HepG2 (cell line): ENCODE data around the gene UTP4. TPM values are rescaled to one million over a fixed set of nuclear protein-coding genes. Genes with fewer than 3 reads are reported as not detected.
A peak's percentile ranks its signal among the peaks of the same experiment; 100 is the strongest.

ENCODE experiments used
- ARNT2 ChIP-seq: sonication (generic); formaldehyde crosslinking; IDR thresholded peaks from 2 replicates; pipeline ENCODE4 v1.8.0; 2022; ENCODE audit warnings: mild to moderate bottlenecking, low read depth, missing genetic modification reagents, moderate library complexity
- EHMT2 ChIP-seq: fragments of 200-600 bp; sonication (generic); IDR thresholded peaks from 2 replicates; pipeline ENCODE4 v1.7.0; 2017; ENCODE audit warnings: antibody characterized with exemption, low read depth, low read length, borderline replicate concordance
- FLYWCH1 ChIP-seq: sonication (generic); formaldehyde crosslinking; IDR thresholded peaks from 2 replicates; pipeline ENCODE4 v1.8.1; 2023; ENCODE audit warnings: mild to moderate bottlenecking, missing genetic modification reagents
- GMEB1 ChIP-seq: sonication (generic); formaldehyde crosslinking; IDR thresholded peaks from 2 replicates; pipeline ENCODE4 v1.5.1; 2020; ENCODE audit warnings: missing genetic modification reagents, mild to moderate bottlenecking, borderline replicate concordance
- HBP1 ChIP-seq: IDR thresholded peaks from 2 replicates; pipeline ENCODE4 v1.6.1; 2016; ENCODE audit warnings: low read depth, control low read depth
- LBX2 ChIP-seq: sonication (generic); formaldehyde crosslinking; IDR thresholded peaks from 2 replicates; pipeline ENCODE4 v1.5.0; 2020; ENCODE audit warnings: missing genetic modification reagents, mild to moderate bottlenecking, borderline replicate concordance
- PRDM15 ChIP-seq: sonication (generic); formaldehyde crosslinking; IDR thresholded peaks from 2 replicates; pipeline ENCODE4 v1.4.0; 2020; ENCODE audit warnings: missing genetic modification reagents
- PREB ChIP-seq: sonication (generic); formaldehyde crosslinking; IDR thresholded peaks from 2 replicates; pipeline ENCODE4 v1.4.0; 2020; ENCODE audit warnings: missing genetic modification reagents
- PRPF4 ChIP-seq: fragments of 200-400 bp; formaldehyde crosslinking; IDR thresholded peaks from 2 replicates; pipeline ENCODE4 v1.6.1; 2016; ENCODE audit warnings: low read length, low read depth; ENCODE audit not compliant: poor library complexity, severe bottlenecking
- RAD51 ChIP-seq: fragments of 450-650 bp; IDR thresholded peaks from 2 replicates; pipeline ENCODE4 v1.6.1; 2016; ENCODE audit warnings: borderline replicate concordance
- RARG ChIP-seq: sonication (generic); formaldehyde crosslinking; IDR thresholded peaks from 2 replicates; pipeline ENCODE4 v1.4.0; 2020; ENCODE audit warnings: low read depth, mild to moderate bottlenecking, missing genetic modification reagents
- RXRB ChIP-seq: IDR thresholded peaks from 2 replicates; pipeline ENCODE4 v1.6.1; 2016; ENCODE audit warnings: borderline replicate concordance, missing genetic modification reagents, missing compliant biosample characterization
- ZFP37 ChIP-seq: sonication (generic); formaldehyde crosslinking; IDR thresholded peaks from 2 replicates; pipeline ENCODE4 v1.4.0; 2020; ENCODE audit warnings: missing genetic modification reagents, borderline replicate concordance
- ZNF430 ChIP-seq: sonication (generic); formaldehyde crosslinking; IDR thresholded peaks from 2 replicates; pipeline ENCODE4 v1.9.0; 2021; ENCODE audit warnings: mild to moderate bottlenecking, missing genetic modification reagents
- ZNF782 ChIP-seq: sonication (generic); formaldehyde crosslinking; IDR thresholded peaks from 2 replicates; pipeline ENCODE4 v1.4.0; 2020; ENCODE audit warnings: missing genetic modification reagents, mild to moderate bottlenecking, borderline replicate concordance
- ZXDC ChIP-seq: sonication (generic); formaldehyde crosslinking; IDR thresholded peaks from 2 replicates; pipeline ENCODE4 v1.5.0; 2020; ENCODE audit warnings: mild to moderate bottlenecking, missing genetic modification reagents
- polyA plus RNA-seq, 8 experiments: library from polyadenylated mRNA; depleted of rRNA in 3 of 8; stranded (reverse) in 7 of 8; unstranded in 1 of 8; fragments of >200 nt; fragmentation: Illumina TruSeq in 4 of 8; extraction: Trizol in 4 of 8; gene quantifications; 2 replicates each; pipeline versions ENCODE4 v1.2.1 to v1.2.3, GENCODE V29; 2011 to 2016; ENCODE audit warnings: low read depth in 4 of 8, missing spikeins in 1 of 8, mixed read lengths in 1 of 8; ENCODE audit not compliant: insufficient read depth in 1 of 8
- total RNA-seq, 5 experiments: library from RNA; depleted of rRNA; stranded (reverse); fragments of >200 nt; fragmentation: Illumina TruSeq; extraction: Trizol; gene quantifications; 2 replicates each; pipeline ENCODE4 v1.2.3, GENCODE V29; 2016; ENCODE audit warnings: low read depth in 1 of 5

Gene UTP4
- total and polyA plus RNA-seq, 2 of the 13 experiments (the other 11 are each of a cell fraction or from before 2014, with no cell fraction given), result 30.0 to 85.8 TPM

- 0 out of 2 replicates have a peak, but pooled peaks have one; percentile 11 for TF ChIP-seq ZNF430 (CRISPR knock-in tag)
- no peak for TF ChIP-seq RARG (CRISPR knock-in tag)
- TF ChIP-seq ZNF782 (CRISPR knock-in tag), result peak; percentile 82
- peak; percentile 21; the same call in 1 of the 2 replicates for TF ChIP-seq RXRB (CRISPR knock-in tag)
- peak; percentile 44; the same call in 1 of the 2 replicates for TF ChIP-seq ZFP37
- TF ChIP-seq LBX2 (CRISPR knock-in tag), result no peak; the same call in 1 of the 2 replicates
- 0 out of 2 replicates have a peak, but pooled peaks have one; percentile 24 for TF ChIP-seq PRDM15 (CRISPR knock-in tag)
- TF ChIP-seq EHMT2, result no peak
- TF ChIP-seq HBP1 (CRISPR knock-in tag), result peak; percentile 91
- TF ChIP-seq FLYWCH1 (CRISPR knock-in tag), result no peak
- peak; percentile 86 for TF ChIP-seq ARNT2 (CRISPR knock-in tag)
- TF ChIP-seq PREB (CRISPR knock-in tag), result no peak; the same call in 1 of the 2 replicates
- TF ChIP-seq PRPF4, result no peak
- peak; percentile 81 for TF ChIP-seq GMEB1 (CRISPR knock-in tag)
- TF ChIP-seq ZXDC (CRISPR knock-in tag), result 0 out of 2 replicates have a peak, but pooled peaks have one; percentile 88
- no peak for TF ChIP-seq RAD51
Measured at GRCh38 chr16:69132424-69133252, at the start of gene UTP4, which contains the start of gene CHTF8 (continued).
